DND-41 (cell line): ENCODE measurements around the gene RASGEF1C.

Experiments used
- CTCF ChIP-seq: IDR thresholded peaks from 2 replicates; pipeline ENCODE4 v1.5.1; 2012; ENCODE audit warnings: borderline replicate concordance, low read length, moderate library complexity, mild to moderate bottlenecking; ENCODE audit not compliant: poor library complexity, severe bottlenecking; ENCODE audit errors: extremely low read depth
- EZH2 ChIP-seq: IDR thresholded peaks from 3 replicates; pipeline ENCODE4 v1.6.1; 2012; ENCODE audit warnings: borderline replicate concordance, low read depth, mild to moderate bottlenecking, moderate library complexity, low read length, inconsistent platforms; ENCODE audit not compliant: severe bottlenecking

GRCh38 chr5:180109920-180110319 lies 99.1 kb downstream of the RASGEF1C start:
- TF ChIP-seq CTCF = no peak
- no peak for TF ChIP-seq EZH2
